HG02884 (cell line): ENCODE measurements around the gene AOPEP.

Experiments
- ATAC-seq: cut with Tn5 transposase; IDR thresholded peaks from one replicate; pipeline ENCODE4 v1.9.1; 2021; ENCODE audit warnings: mild to moderate bottlenecking, moderate library complexity; ENCODE audit not compliant: unreplicated experiment

AOPEP gene

GRCh38 chr9:95025213-95026147, 299.0 kb downstream of the AOPEP start:
- ATAC-seq: no peak

- ATAC-seq: no peak
Observed at GRCh38 chr9:95026148-95026524, 299.6 kb downstream of the AOPEP start.

- no peak for ATAC-seq
Observed at GRCh38 chr9:95027914-95028852, 301.7 kb downstream of the AOPEP start.

GRCh38 chr9:95028853-95029219, 302.3 kb downstream of the AOPEP start:
- no peak for ATAC-seq

- no peak for ATAC-seq
Observed at GRCh38 chr9:95029288-95029687, 302.8 kb downstream of the AOPEP start.

GRCh38 chr9:95029720-95030119, 303.2 kb downstream of the AOPEP start:
- ATAC-seq: no peak

GRCh38 chr9:95030344-95030743, 303.8 kb downstream of the AOPEP start:
- no peak for ATAC-seq

GRCh38 chr9:95030920-95031642, 304.6 kb downstream of the AOPEP start:
- no peak for ATAC-seq

- ATAC-seq: no peak
Observed at GRCh38 chr9:95031711-95032461, 305.4 kb downstream of the AOPEP start.

GRCh38 chr9:95032580-95033341, 306.3 kb downstream of the AOPEP start:
- no peak for ATAC-seq

- ATAC-seq: no peak
Observed at GRCh38 chr9:95035846-95036245, 309.3 kb downstream of the AOPEP start.

- no peak for ATAC-seq
Observed at GRCh38 chr9:95036676-95037075, 310.2 kb downstream of the AOPEP start.

- ATAC-seq: no peak
Observed at GRCh38 chr9:95037789-95038521, 311.5 kb downstream of the AOPEP start.

GRCh38 chr9:95038666-95039065, 312.2 kb downstream of the AOPEP start:
- ATAC-seq: no peak

GRCh38 chr9:95040106-95040505, 313.6 kb downstream of the AOPEP start:
- no peak for ATAC-seq

GRCh38 chr9:95043826-95044225, 317.3 kb downstream of the AOPEP start:
- ATAC-seq: no peak

GRCh38 chr9:95044731-95045508, 318.4 kb downstream of the AOPEP start:
- no peak for ATAC-seq

GRCh38 chr9:95045751-95046150, 319.3 kb downstream of the AOPEP start:
- no peak for ATAC-seq
